ENCODE results near the gene KCNQ1. TPM values are rescaled to one million over a fixed set of nuclear protein-coding genes. Genes with fewer than 3 reads are reported as not detected.

The KCNQ1 gene
- total and polyA plus RNA-seq, 2 of the 13 experiments (the other 11 are each of a cell fraction or from before 2014, with no cell fraction given): 0.02 to 0.08 TPM

DNA sequence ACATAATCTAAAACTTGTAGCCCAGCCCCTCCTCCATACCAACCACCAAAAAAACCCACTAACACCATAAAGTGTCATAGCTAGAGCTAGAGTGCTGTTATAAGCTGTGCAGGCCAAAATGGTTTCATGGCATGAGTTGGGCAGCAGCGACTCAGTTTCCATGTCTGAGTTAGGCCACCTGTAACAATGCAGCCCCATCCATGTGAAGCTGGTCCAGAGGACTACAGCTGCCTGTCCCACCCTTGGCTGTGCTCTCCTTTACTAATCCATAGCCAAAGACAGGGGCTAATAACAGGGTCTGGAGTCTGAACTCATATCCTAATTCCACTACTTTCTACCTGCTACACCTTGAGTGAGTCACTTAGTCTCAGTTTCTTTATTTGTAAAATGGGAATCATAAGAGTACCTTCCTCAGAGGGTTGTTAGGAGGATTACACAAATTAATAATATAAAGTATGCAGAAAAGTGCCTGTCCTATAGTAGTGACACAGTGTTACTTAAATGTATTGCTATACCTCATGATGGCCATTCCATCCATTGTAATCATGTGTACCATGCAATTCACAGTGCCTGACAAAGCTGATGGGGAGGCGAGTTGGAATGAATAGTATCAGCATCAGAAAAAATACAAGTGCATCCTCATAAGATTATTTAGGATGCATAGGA, 234.3 kb downstream of the KCNQ1 start (continued):
- TF ChIP-seq, protein P1, sequence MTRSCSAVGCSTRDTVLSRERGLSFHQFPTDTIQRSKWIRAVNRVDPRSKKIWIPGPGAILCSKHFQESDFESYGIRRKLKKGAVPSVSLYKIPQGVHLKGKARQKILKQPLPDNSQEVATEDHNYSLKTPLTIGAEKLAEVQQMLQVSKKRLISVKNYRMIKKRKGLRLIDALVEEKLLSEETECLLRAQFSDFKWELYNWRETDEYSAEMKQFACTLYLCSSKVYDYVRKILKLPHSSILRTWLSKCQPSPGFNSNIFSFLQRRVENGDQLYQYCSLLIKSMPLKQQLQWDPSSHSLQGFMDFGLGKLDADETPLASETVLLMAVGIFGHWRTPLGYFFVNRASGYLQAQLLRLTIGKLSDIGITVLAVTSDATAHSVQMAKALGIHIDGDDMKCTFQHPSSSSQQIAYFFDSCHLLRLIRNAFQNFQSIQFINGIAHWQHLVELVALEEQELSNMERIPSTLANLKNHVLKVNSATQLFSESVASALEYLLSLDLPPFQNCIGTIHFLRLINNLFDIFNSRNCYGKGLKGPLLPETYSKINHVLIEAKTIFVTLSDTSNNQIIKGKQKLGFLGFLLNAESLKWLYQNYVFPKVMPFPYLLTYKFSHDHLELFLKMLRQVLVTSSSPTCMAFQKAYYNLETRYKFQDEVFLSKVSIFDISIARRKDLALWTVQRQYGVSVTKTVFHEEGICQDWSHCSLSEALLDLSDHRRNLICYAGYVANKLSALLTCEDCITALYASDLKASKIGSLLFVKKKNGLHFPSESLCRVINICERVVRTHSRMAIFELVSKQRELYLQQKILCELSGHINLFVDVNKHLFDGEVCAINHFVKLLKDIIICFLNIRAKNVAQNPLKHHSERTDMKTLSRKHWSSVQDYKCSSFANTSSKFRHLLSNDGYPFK (CRISPR knock-in tag; IDR thresholded peaks at IDR 0.05; ENCODE audit: borderline replicate concordance): no peak
- TF ChIP-seq ZNF12 (CRISPR knock-in tag; IDR thresholded peaks at IDR 0.05): no peak
- TF ChIP-seq, protein P2, sequence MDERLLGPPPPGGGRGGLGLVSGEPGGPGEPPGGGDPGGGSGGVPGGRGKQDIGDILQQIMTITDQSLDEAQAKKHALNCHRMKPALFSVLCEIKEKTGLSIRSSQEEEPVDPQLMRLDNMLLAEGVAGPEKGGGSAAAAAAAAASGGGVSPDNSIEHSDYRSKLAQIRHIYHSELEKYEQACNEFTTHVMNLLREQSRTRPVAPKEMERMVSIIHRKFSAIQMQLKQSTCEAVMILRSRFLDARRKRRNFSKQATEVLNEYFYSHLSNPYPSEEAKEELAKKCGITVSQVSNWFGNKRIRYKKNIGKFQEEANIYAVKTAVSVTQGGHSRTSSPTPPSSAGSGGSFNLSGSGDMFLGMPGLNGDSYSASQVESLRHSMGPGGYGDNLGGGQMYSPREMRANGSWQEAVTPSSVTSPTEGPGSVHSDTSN (CRISPR knock-in tag; IDR thresholded peaks at IDR 0.05): no peak
- TF ChIP-seq, protein P3, sequence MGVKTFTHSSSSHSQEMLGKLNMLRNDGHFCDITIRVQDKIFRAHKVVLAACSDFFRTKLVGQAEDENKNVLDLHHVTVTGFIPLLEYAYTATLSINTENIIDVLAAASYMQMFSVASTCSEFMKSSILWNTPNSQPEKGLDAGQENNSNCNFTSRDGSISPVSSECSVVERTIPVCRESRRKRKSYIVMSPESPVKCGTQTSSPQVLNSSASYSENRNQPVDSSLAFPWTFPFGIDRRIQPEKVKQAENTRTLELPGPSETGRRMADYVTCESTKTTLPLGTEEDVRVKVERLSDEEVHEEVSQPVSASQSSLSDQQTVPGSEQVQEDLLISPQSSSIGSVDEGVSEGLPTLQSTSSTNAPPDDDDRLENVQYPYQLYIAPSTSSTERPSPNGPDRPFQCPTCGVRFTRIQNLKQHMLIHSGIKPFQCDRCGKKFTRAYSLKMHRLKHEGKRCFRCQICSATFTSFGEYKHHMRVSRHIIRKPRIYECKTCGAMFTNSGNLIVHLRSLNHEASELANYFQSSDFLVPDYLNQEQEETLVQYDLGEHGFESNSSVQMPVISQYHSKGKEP (CRISPR knock-in tag; IDR thresholded peaks at IDR 0.05): no peak
- no peak for TF ChIP-seq ESRRA (CRISPR knock-in tag; IDR thresholded peaks at IDR 0.05; ENCODE audit: low read depth)
- TF ChIP-seq RBFOX2 (IDR thresholded peaks at IDR 0.05; ENCODE audit: low read depth, low read length): peak; percentile 37; the same call in 1 of the 2 replicates
- no peak for TF ChIP-seq KMT2A (CRISPR knock-in tag; IDR thresholded peaks at IDR 0.05)
- peak in 1 of 2 experiments; percentile 23; a peak in 1 of 4 replicates for TF ChIP-seq POLR2A (IDR thresholded peaks at IDR 0.05; ENCODE audit: insufficient read depth in 1 of 2, low read depth in 2 of 2, low read length in 2 of 2)

All from HepG2 (cell line).